Fibroblast of mammary gland (primary cell): ENCODE measurements around the gene CCDC93.
A peak's percentile ranks its signal among the peaks of the same experiment; 100 is the strongest.

Experiments
- DNase-seq: peaks from one replicate; pipeline ENCODE4 v3.0.0-alpha.2; 2010; ENCODE audit warnings: low read depth
- H3K4me3 ChIP-seq: 2 replicates; pipeline ENCODE4 v1.5.1; 2011; ENCODE audit warnings: low read depth, mild to moderate bottlenecking, low read length, moderate library complexity; ENCODE audit not compliant: control insufficient read depth
- TF ChIP-seq, protein P1 (sequence below): conservative IDR thresholded peaks from 2 replicates; pipeline ENCODE4 v1.5.1; 2011; ENCODE audit warnings: low read depth, low read length, inconsistent platforms; ENCODE audit not compliant: control insufficient read depth, insufficient read depth

The CCDC93 gene

GRCh38 chr2:117963446-117963845 lies 50.4 kb downstream of the CCDC93 start:
- TF ChIP-seq, protein P1, sequence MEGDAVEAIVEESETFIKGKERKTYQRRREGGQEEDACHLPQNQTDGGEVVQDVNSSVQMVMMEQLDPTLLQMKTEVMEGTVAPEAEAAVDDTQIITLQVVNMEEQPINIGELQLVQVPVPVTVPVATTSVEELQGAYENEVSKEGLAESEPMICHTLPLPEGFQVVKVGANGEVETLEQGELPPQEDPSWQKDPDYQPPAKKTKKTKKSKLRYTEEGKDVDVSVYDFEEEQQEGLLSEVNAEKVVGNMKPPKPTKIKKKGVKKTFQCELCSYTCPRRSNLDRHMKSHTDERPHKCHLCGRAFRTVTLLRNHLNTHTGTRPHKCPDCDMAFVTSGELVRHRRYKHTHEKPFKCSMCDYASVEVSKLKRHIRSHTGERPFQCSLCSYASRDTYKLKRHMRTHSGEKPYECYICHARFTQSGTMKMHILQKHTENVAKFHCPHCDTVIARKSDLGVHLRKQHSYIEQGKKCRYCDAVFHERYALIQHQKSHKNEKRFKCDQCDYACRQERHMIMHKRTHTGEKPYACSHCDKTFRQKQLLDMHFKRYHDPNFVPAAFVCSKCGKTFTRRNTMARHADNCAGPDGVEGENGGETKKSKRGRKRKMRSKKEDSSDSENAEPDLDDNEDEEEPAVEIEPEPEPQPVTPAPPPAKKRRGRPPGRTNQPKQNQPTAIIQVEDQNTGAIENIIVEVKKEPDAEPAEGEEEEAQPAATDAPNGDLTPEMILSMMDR = no peak
- H3K4me3 ChIP-seq = no peak overlapping the region
- DNase-seq = no peak

GRCh38 chr2:117961201-117961600 lies 52.7 kb downstream of the CCDC93 start:
- no peak for DNase-seq
- TF ChIP-seq, protein P1 = no peak
- no peak overlapping the region for H3K4me3 ChIP-seq

DNA sequence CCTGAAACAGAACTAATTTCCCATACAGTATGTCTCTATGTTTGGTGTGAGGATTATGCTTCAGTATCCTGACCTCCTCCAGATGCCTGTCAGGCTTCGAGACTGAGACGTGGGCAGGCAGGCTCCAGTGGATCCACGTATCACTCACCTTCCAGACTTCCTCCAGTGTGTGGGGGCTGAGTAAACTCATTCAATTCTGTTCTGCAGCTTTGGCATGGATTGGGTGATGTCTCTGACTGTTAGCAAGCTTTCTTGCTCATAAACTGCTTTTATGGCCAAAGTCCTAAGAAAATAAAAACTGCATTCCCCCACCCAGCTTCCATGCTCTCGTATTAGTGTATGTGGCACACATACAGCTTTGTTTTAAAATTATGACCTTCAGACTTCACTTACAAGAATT lies 53.6 kb downstream of the CCDC93 start:
- H3K4me3 ChIP-seq = no peak overlapping the region
- peak; percentile 30 for DNase-seq
- TF ChIP-seq, protein P1 = no peak

DNA sequence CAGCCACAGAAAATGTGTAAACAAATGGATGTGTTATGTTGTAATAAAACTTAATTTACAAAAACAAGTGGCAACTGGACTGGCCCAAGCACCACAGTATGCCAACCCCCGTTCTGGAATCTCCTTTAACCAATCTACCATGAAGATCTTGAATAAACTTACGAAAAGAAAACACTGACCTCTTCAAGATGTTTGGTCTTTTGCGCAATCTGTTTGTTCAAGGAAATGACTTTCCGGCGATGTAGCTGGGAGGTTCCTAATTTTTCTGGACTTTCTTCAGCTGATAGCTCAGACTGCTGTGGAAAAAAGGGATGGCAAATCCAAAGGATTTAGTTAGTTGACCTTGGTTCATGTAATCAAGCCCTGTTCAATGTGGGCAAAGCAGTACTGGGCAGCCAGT lies 55.7 kb downstream of the CCDC93 start:
- H3K4me3 ChIP-seq = no peak overlapping the region
- TF ChIP-seq, protein P1 = no peak
- peak; percentile 69 for DNase-seq

- DNase-seq = no peak
- no peak overlapping the region for H3K4me3 ChIP-seq
- TF ChIP-seq, protein P1 = no peak
These were observed 56.3 kb downstream of the CCDC93 start for GRCh38 chr2:117957616-117958015.

DNA sequence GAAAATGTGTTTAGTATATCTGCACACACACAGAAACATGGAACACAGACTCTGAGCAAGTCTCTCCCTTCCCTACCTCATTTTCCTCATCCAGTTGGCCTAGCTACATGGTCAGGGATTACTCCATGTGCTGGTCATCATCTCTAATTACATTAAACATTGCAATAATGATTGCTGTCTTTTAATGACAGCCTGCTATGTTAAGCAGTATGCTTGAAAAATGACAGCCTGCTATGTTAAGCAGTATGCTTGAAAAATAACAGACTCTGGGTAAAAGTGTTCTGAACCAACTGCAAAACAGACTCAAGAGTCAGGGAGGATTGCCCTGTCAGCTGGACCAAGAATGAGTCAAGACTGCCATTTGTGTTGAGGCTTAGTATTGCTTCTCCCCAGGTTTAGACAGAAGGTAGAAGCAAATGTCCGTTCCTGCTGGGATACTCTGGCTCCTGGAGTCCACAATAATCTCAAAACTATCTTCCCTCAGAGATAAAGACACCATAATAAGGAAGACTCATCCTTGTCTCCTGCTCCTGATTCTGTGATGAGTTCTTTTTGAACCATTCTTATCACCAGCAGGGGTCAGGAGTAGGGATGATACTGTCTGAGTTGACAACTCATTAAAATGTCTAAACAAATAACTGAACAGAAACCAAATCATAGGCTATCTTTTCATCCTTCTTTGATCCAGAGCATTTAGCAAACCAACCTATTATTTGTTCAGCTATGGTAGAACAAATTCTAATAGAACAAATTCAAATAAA lies 57.7 kb downstream of the CCDC93 start:
- DNase-seq = peak; percentile 27
- H3K4me3 ChIP-seq = no peak overlapping the region
- TF ChIP-seq, protein P1 = peak; percentile 38
